ENCODE data around the gene DCK. TPM values are rescaled to one million over a fixed set of nuclear protein-coding genes. Genes with fewer than 3 reads are reported as not detected.

DCK gene
- total and polyA plus RNA-seq, 9 of the 15 experiments (the other 6 are each of a cell fraction or from before 2014, with no cell fraction given): 11.3 to 25.8 (median 19.6) TPM

GRCh38 chr4:70993181-70994068 is at the start of gene DCK (continued):
- no peak for TF ChIP-seq ZFP30 (CRISPR knock-in tag; IDR thresholded peaks at IDR 0.05; ENCODE audit: borderline replicate concordance)
- no peak for TF ChIP-seq ZNF174 (CRISPR knock-in tag; IDR thresholded peaks at IDR 0.05)
- TF ChIP-seq MTA3 (IDR thresholded peaks at IDR 0.05; ENCODE audit: borderline replicate concordance): peak; percentile 73; the same call in 1 of the 2 replicates
- peak in 1 of 3 experiments; percentile 2; a peak in 1 of 6 replicates for TF ChIP-seq CTCF (IDR thresholded peaks at IDR 0.05 in 2 of 3, conservative IDR thresholded peaks at IDR 0.05 in 1 of 3; ENCODE audit: insufficient read depth in 2 of 3, low read depth in 1 of 3, low read length in 3 of 3)
- TF ChIP-seq ZNF134 (CRISPR knock-in tag; conservative IDR thresholded peaks at IDR 0.05): no peak
- TF ChIP-seq ID3 (CRISPR knock-in tag; IDR thresholded peaks at IDR 0.05): no peak
- TF ChIP-seq ID3 (tag; IDR thresholded peaks at IDR 0.05): no peak; the same call in 1 of the 2 replicates
- TF ChIP-seq HLTF (IDR thresholded peaks at IDR 0.05): no peak
- no peak for TF ChIP-seq MCM5 (IDR thresholded peaks at IDR 0.05; ENCODE audit: low read depth)
- peak; percentile 88 for TF ChIP-seq REST (IDR thresholded peaks at IDR 0.05; ENCODE audit: borderline replicate concordance)
- TF ChIP-seq REST (CRISPR knock-in tag; IDR thresholded peaks at IDR 0.05; ENCODE audit: low read depth): no peak; the same call in 1 of the 2 replicates
- TF ChIP-seq FOXA3 (CRISPR knock-in tag; conservative IDR thresholded peaks at IDR 0.05 in 1 of 2, IDR thresholded peaks at IDR 0.05 in 1 of 2): no peak
- TF ChIP-seq ARID1B (IDR thresholded peaks at IDR 0.05): 0 out of 2 replicates have a peak, but pooled peaks have one; percentile 11
- no peak for TF ChIP-seq PPARD (CRISPR knock-in tag; IDR thresholded peaks at IDR 0.05)
- TF ChIP-seq ZNF274 (IDR thresholded peaks at IDR 0.05; ENCODE audit: borderline replicate concordance, low read depth, low read length): no peak
- TF ChIP-seq YBX1 (IDR thresholded peaks at IDR 0.05): no peak
- TF ChIP-seq PTTG1 (tag; IDR thresholded peaks at IDR 0.05; ENCODE audit: low read depth): no peak
- no peak for TF ChIP-seq ZNF121 (CRISPR knock-in tag; conservative IDR thresholded peaks at IDR 0.05)
- TF ChIP-seq TRIM24 (IDR thresholded peaks at IDR 0.05): peak in 1 of 2 experiments; percentile 32; a peak in 1 of 4 replicates
